ENCODE results near the gene SLIT3.

SLIT3 gene

GRCh38 chr5:168881427-168882149 lies 419.4 kb downstream of the SLIT3 start:
- TF ChIP-seq REST (IDR thresholded peaks at IDR 0.05; ENCODE audit: insufficient replicate concordance, low read depth) (no peak), GABPA (IDR thresholded peaks at IDR 0.05; ENCODE audit: low read depth) (no peak), SPI1 (IDR thresholded peaks at IDR 0.05; ENCODE audit: borderline replicate concordance, low read depth) (no peak), POLR2AphosphoS5 (IDR thresholded peaks at IDR 0.05; ENCODE audit: low read depth) (no peak), CTCF (IDR thresholded peaks at IDR 0.05; ENCODE audit: insufficient read depth, low read length) (no peak)
- DNase-seq (ENCODE audit: low read depth in 1 of 2, low spot score in 1 of 2), result no peak
- H3K27me3 ChIP-seq (ENCODE audit: insufficient read depth, poor library complexity, severe bottlenecking), result peaks cover 4% of the 10 kb centered on the region
- H3K4me3 ChIP-seq (replicated peaks; ENCODE audit: insufficient read depth, low read length), result no peak overlapping the region
- H3K27ac ChIP-seq (replicated peaks), result no peak overlapping the region

- peaks cover 4% of the 10 kb centered on the region for H3K27me3 ChIP-seq (ENCODE audit: insufficient read depth, poor library complexity, severe bottlenecking)
- no peak overlapping the region for H3K4me3 ChIP-seq (replicated peaks; ENCODE audit: insufficient read depth, low read length)
- DNase-seq (ENCODE audit: low read depth in 1 of 2, low spot score in 1 of 2), result no peak
- TF ChIP-seq GABPA (IDR thresholded peaks at IDR 0.05; ENCODE audit: low read depth) (no peak), CTCF (IDR thresholded peaks at IDR 0.05; ENCODE audit: insufficient read depth, low read length) (no peak), SPI1 (IDR thresholded peaks at IDR 0.05; ENCODE audit: borderline replicate concordance, low read depth) (no peak), REST (IDR thresholded peaks at IDR 0.05; ENCODE audit: insufficient replicate concordance, low read depth) (no peak), POLR2AphosphoS5 (IDR thresholded peaks at IDR 0.05; ENCODE audit: low read depth) (no peak)
- H3K27ac ChIP-seq (replicated peaks), result no peak overlapping the region
These were observed 421.0 kb downstream of the SLIT3 start for GRCh38 chr5:168879929-168880328.

GRCh38 chr5:168879331-168879730 lies 421.6 kb downstream of the SLIT3 start:
- no peak for DNase-seq (ENCODE audit: low read depth in 1 of 2, low spot score in 1 of 2)
- TF ChIP-seq CTCF (IDR thresholded peaks at IDR 0.05; ENCODE audit: insufficient read depth, low read length) (no peak), REST (IDR thresholded peaks at IDR 0.05; ENCODE audit: insufficient replicate concordance, low read depth) (no peak), POLR2AphosphoS5 (IDR thresholded peaks at IDR 0.05; ENCODE audit: low read depth) (no peak), SPI1 (IDR thresholded peaks at IDR 0.05; ENCODE audit: borderline replicate concordance, low read depth) (no peak), GABPA (IDR thresholded peaks at IDR 0.05; ENCODE audit: low read depth) (no peak)
- H3K27me3 ChIP-seq (ENCODE audit: insufficient read depth, poor library complexity, severe bottlenecking), result peaks cover 4% of the 10 kb centered on the region
- no peak overlapping the region for H3K27ac ChIP-seq (replicated peaks)
- H3K4me3 ChIP-seq (replicated peaks; ENCODE audit: insufficient read depth, low read length), result no peak overlapping the region
